Spleen (tissue), 11 donors: ENCODE measurements around the gene DGKB. TPM values are rescaled to one million over a fixed set of nuclear protein-coding genes. Genes with fewer than 3 reads are reported as not detected.

Experiments used
- DNase-seq: peaks from one replicate; pipeline ENCODE4 v3.0.0-alpha.2; 2020
- H3K27ac ChIP-seq, 8 donors: fragments of 200-600 bp; sonication (generic) in 7 of 8; 1 replicate in 4 of 8; 2 replicates in 4 of 8; pipeline versions ENCODE4 v1.5.0 to v1.8.0; 2016 to 2021; ENCODE audit warnings: inconsistent platforms in 4 of 8, mild to moderate bottlenecking in 4 of 8, moderate library complexity in 1 of 8
- H3K27me3 ChIP-seq, 7 donors: fragments of 200-600 bp; sonication (generic) in 6 of 7; replicated peaks in 1 of 7; 1 replicate in 4 of 7; 2 replicates in 3 of 7; pipeline versions ENCODE4 v1.5.0 to v1.8.0; 2016 to 2021; ENCODE audit warnings: inconsistent platforms in 3 of 7, mild to moderate bottlenecking in 1 of 7
- H3K36me3 ChIP-seq, 6 donors: fragments of 200-600 bp; sonication (generic) in 5 of 6; 1 replicate in 4 of 6; 2 replicates in 2 of 6; pipeline versions ENCODE4 v1.5.0 to v1.8.0; 2016 to 2021; ENCODE audit warnings: inconsistent platforms in 2 of 6
- H3K4me1 ChIP-seq, 6 donors: fragments of 200-600 bp; sonication (generic) in 5 of 6; 1 replicate in 3 of 6; 2 replicates in 3 of 6; pipeline versions ENCODE4 v1.5.0 to v1.8.0; 2016 to 2021; ENCODE audit warnings: inconsistent platforms in 3 of 6
- H3K4me3 ChIP-seq, 8 donors: fragments of 200-600 bp; sonication (generic) in 7 of 8; 1 replicate in 4 of 8; 2 replicates in 4 of 8; pipeline versions ENCODE4 v1.5.0 to v1.8.0; 2016 to 2021; ENCODE audit warnings: inconsistent platforms in 4 of 8, mild to moderate bottlenecking in 4 of 8, moderate library complexity in 2 of 8
- H3K9me3 ChIP-seq, 8 donors: fragments of 200-600 bp; sonication (generic) in 7 of 8; 1 replicate in 4 of 8; 2 replicates in 4 of 8; pipeline versions ENCODE4 v1.5.0 to v1.8.0; 2016 to 2021; ENCODE audit warnings: inconsistent platforms in 4 of 8
- CTCF ChIP-seq, 11 experiments: fragments of 200-600 bp in 7 of 11; fragments of 450-650 bp in 4 of 11; sonication (generic) in 4 of 11; IDR thresholded peaks in 8 of 11; conservative IDR thresholded peaks in 3 of 11; 1 replicate in 7 of 11; 2 replicates in 4 of 11; pipeline versions ENCODE4 v1.4.0 to v1.8.0; 2016 to 2021; ENCODE audit warnings: antibody characterized with exemption in 11 of 11, inconsistent platforms in 4 of 11, mild to moderate bottlenecking in 1 of 11
- POLR2A ChIP-seq, 3 donors: fragments of 450-650 bp; IDR thresholded peaks; one replicate each; pipeline ENCODE4 v1.5.1; 2017; ENCODE audit warnings: antibody characterized with exemption in 3 of 3, mild to moderate bottlenecking in 1 of 3
- POLR2AphosphoS5 ChIP-seq, 3 donors: sonication (generic); formaldehyde crosslinking; IDR thresholded peaks; one replicate each; pipeline ENCODE4 v1.5.1; 2017; ENCODE audit warnings: antibody characterized with exemption in 3 of 3
- WGBS, 5 donors: extraction: QIAGEN DNeasy Blood & Tissue Kit in 3 of 5; methylation state at CpG; one replicate each; pipeline versions ENCODE4 v1.1.5 to v1.1.7; 2013 to 2018; 5-methylcytosine and 5-hydroxymethylcytosine counted together
- intact Hi-C: fragments of 100-400 bp; cut with DNase I; formaldehyde crosslinking; loops from one replicate; pipeline ENCODE4 v1.15.0; 2023; ENCODE audit warnings: low total_unique reads
- polyA plus RNA-seq, 3 donors: library from polyadenylated mRNA; stranded (reverse); fragments of 200-250 nt; gene quantifications; one replicate each; pipeline ENCODE4 v1.2.1, GENCODE V29; 2013
- total RNA-seq, 7 donors: library from RNA; depleted of rRNA in 3 of 7; stranded (reverse); fragments of >200 nt in 3 of 7; fragmentation: NEBNext Ultra II Directional in 4 of 7; extraction: Animal tissue kit (Norgen Biotek cat#: 25700) in 4 of 7; gene quantifications; one replicate each; pipeline versions ENCODE4 v1.1.0 to v1.2.1, GENCODE V29; 2016 to 2021
- donor health status: healthy with polysubstance abuse.
- donor health status: DM: no; HTN: no; CAD: no; lungs with moderate emphysema.
- donor health status: DM: no; HTN: no; CAD: no.
- donor health status: Bipolar disorder and iron deficiency.
- donor health status: healthy.
- donor health status: DM: no; HTN: no; CAD: no.
- donor health status: DM: yes; HTN: yes; CAD: no.

DGKB gene
- total and polyA plus RNA-seq, 10 donors = 0.02 to 0.26 (median 0.03) TPM; not detected in 6

GRCh38 chr7:14504134-14504533 lies 398.4 kb downstream of the DGKB start:
- 63 to 81% (median 66%) methylated on average over 2 of the region's 2 CpGs for WGBS, 5 donors
- H3K36me3 ChIP-seq = no peaks in the 10 kb centered on the region
- intact Hi-C loops = no loop called here
- H3K4me3 ChIP-seq = no peak overlapping the region
- H3K4me1 ChIP-seq = no peaks in the 10 kb centered on the region
- no peak for DNase-seq
- TF ChIP-seq CTCF (IDR thresholded peaks at IDR 0.05 in 8 of 11, conservative IDR thresholded peaks at IDR 0.05 in 3 of 11) (no peak), POLR2AphosphoS5 (IDR thresholded peaks at IDR 0.05) (no peak), POLR2A (IDR thresholded peaks at IDR 0.05) (no peak)
- no peaks in the 10 kb centered on the region for H3K27me3 ChIP-seq
- no peak overlapping the region for H3K27ac ChIP-seq
- peaks cover 0 to 17% (median 7%) of the 10 kb centered on the region in 8 donors for H3K9me3 ChIP-seq

GRCh38 chr7:14503623-14504022 lies 398.9 kb downstream of the DGKB start:
- H3K9me3 ChIP-seq = peaks cover 0 to 15% (median 7%) of the 10 kb centered on the region in 8 donors
- no peak overlapping the region for H3K4me3 ChIP-seq
- H3K27me3 ChIP-seq = no peaks in the 10 kb centered on the region
- no peak overlapping the region for H3K27ac ChIP-seq
- H3K36me3 ChIP-seq = no peaks in the 10 kb centered on the region
- H3K4me1 ChIP-seq = no peaks in the 10 kb centered on the region
- WGBS, 5 donors = 74 to 90% (median 83%) methylated on average over 2 of the region's 2 CpGs
- DNase-seq = no peak
- intact Hi-C loops = no loop called here
- TF ChIP-seq CTCF (IDR thresholded peaks at IDR 0.05 in 8 of 11, conservative IDR thresholded peaks at IDR 0.05 in 3 of 11) = no peak
- TF ChIP-seq POLR2AphosphoS5 (IDR thresholded peaks at IDR 0.05) = no peak
- no peak for TF ChIP-seq POLR2A (IDR thresholded peaks at IDR 0.05)

GRCh38 chr7:14501436-14501835 lies 401.1 kb downstream of the DGKB start:
- Histone ChIP-seq H3K4me3 (no peak overlapping the region), H3K27ac (no peak overlapping the region), H3K4me1 (no peaks in the 10 kb centered on the region), H3K9me3 (peaks cover 0 to 15% (median 6%) of the 10 kb centered on the region in 8 donors), H3K27me3 (no peaks in the 10 kb centered on the region), H3K36me3 (no peaks in the 10 kb centered on the region)
- no peak for DNase-seq
- intact Hi-C loops = no loop called here
- TF ChIP-seq POLR2A (IDR thresholded peaks at IDR 0.05) (no peak), POLR2AphosphoS5 (IDR thresholded peaks at IDR 0.05) (no peak), CTCF (IDR thresholded peaks at IDR 0.05 in 8 of 11, conservative IDR thresholded peaks at IDR 0.05 in 3 of 11) (no peak)
- WGBS, 5 donors = 91 to 95% (median 92%) methylated on average over 2 of the region's 2 CpGs

- WGBS, 5 donors = 21 to 47% (median 29%) methylated on average over 1 of the region's 1 CpG
- Histone ChIP-seq H3K27ac (no peak overlapping the region), H3K9me3 (peaks cover 0 to 15% (median 6%) of the 10 kb centered on the region in 8 donors), H3K27me3 (no peaks in the 10 kb centered on the region), H3K4me3 (no peak overlapping the region), H3K4me1 (no peaks in the 10 kb centered on the region), H3K36me3 (no peaks in the 10 kb centered on the region)
- intact Hi-C loops = no loop called here
- no peak for DNase-seq
- TF ChIP-seq POLR2A (IDR thresholded peaks at IDR 0.05) = no peak
- no peak for TF ChIP-seq CTCF (IDR thresholded peaks at IDR 0.05 in 8 of 11, conservative IDR thresholded peaks at IDR 0.05 in 3 of 11)
- TF ChIP-seq POLR2AphosphoS5 (IDR thresholded peaks at IDR 0.05) = no peak
Measured at GRCh38 chr7:14497390-14497789, 405.2 kb downstream of the DGKB start.
